GM21723 (cell line): ENCODE measurements around the gene SDK1.

ENCODE experiments used
- ATAC-seq: cut with Tn5 transposase; IDR thresholded peaks from one replicate; pipeline ENCODE4 v1.9.1; 2021; ENCODE audit warnings: mild to moderate bottlenecking, moderate library complexity; ENCODE audit not compliant: unreplicated experiment

Gene SDK1

DNA sequence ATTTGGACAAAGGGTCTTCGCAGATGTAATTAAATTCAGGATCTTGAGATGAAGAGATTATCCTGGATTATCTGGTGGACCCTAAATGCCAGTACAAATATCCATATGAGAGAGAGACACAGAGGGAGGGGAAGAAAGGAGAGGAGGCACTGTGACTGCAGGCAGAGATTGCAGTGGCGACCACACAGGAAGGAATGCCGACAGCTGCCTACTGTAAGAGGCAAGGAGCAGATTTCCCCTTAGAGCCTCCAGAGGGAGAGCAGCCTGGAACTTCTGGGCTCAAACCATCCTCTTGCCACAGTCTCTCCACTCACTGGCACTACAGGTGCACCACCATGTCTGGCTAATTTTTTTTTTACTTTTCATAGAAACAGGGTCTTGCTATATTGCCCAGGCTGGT, 152.3 kb downstream of the SDK1 start:
- no peak for ATAC-seq

DNA sequence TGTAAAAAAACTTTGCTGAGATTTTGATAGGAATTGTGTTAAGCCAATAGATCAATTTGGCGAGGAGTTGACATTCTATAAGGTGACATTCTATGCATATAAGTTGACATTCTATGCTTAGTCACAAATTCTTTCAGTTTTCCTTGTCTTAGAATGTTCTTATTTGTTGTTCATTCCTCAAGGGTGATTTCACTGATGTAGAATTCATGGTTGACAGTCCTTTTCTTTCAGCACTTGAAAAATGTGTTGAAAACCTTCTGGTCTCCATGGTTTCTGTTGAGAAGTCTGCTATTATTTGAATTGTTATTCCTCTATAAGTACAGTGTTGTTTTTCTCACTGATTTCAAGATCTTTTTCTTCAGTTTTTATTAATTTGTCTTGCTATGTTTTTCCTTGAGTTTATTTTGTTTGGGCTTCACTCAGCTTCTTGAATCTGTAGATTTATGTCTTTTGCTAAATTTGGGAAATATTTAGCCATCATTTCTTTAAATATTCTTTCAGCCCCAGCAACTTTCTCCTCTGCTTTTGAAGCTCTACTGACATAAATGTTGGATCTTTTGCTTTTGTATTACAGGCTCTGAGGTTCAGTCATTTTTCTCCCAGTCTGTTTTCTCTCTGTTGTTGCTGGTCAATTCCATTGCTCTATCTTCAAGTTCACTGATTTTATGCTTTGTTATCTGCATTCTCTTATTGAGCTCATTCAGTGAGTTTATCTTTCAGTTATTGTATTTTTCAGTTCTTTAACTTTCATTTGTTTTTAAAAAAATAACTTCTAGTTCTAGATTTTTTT, 154.9 kb downstream of the SDK1 start:
- no peak for ATAC-seq

DNA sequence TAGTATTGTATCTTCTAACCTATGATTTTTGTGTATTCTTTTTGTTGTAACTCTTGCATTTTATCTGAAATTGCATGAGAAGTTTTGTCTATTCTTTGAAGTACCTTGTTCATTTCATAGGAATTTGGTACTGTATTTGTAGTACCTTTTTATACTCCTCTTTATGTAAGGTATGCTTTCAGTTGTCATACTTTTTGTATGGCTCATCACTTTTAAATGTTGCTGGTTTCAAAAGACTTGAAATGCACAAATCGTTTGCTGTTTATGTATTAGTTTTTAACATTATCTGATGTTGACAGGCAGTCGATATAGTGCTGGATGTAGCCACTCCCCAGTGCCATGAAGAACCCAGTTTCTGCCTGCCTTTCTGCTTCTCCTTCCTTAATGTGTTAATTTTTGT, 158.1 kb downstream of the SDK1 start:
- ATAC-seq, result no peak

DNA sequence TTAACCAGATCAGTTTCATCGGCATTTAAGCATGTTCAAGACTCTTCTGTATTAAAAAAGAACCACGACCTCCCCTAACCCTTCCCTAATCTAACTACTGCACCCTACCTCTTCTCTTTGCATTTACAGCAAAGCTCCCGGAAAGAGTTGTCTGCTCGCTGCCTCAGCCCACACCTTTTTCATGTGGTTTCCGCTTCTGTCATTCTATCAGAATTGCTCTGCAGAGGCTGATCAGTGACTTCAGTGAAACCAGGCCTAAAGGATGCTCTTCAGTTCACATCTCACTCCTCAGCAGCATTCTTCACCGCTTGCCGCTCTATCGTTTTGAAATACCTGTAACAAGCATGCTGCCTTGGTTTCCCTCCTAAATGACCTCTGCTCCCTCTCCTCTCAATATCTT, 160.9 kb downstream of the SDK1 start:
- no peak for ATAC-seq

DNA sequence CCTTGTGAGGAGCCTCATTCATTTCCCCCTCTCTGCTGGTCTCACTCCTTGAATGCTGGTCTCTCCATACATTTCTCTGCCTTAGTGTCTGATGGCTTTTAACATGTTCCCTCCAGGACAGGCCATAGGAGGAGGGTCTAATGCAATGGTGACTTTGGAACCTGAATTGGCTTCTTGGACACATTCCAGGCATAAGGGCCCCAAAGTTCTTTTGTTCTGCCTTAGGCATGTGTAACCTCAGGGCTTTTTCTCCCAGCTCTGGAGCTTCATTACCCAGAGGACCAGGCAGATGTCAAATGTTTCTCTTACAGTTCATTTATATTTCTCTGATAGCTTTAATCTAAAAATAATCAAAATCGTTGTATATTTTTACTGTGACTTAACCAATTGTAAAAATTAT, 162.6 kb downstream of the SDK1 start:
- no peak for ATAC-seq

DNA sequence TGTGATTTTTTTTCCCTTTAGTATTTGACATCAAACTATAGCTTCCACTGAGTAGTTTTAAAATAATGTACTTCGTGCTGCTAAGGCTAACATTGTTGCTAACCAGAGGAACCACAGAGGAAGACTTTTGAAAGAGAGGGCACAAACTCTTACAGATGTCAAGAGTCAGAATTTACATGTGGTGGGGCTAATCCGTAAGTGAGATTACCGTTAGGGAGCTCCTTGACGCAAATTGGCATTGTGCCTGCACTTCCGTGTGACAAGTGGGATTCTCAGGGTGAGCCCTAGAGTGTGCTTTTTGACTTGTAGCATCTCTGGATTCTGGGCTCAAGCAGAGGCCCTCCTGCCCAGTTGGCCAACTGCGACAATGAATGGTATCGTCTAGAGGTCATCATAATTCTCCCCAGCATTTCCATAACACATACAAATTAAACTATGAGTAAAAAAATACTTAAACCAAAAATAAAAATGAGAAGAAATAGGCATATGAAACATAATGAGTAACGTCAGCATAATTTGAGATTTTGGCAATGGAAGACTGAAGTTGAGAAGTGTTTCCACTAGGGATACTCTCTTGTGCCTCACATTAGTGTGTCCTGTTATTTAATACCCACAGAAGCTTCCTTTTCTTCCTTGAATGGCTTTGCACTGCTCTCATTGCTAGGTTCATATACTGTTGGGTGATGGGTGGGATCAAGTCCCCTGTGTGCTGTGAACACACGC, 164.0 kb downstream of the SDK1 start:
- ATAC-seq, result no peak

DNA sequence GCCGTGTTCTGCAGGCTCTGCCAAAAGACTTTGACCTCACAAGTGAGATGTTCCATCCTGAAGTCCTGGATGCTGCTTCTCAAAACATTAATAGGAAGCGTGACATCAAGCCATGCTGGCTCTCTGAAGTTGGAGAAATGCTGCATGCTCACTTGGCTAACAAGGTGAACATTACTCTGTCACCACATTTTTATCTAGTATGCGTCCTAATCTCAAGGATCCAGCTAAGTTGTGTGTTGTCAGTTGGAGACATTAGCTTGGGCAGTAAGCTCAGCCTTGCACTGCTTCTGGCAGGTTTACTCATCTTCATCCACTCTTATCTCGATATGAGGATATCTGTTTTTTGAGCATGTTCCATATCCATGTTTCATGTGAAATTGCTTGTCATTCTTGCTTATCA, 165.2 kb downstream of the SDK1 start:
- no peak for ATAC-seq

DNA sequence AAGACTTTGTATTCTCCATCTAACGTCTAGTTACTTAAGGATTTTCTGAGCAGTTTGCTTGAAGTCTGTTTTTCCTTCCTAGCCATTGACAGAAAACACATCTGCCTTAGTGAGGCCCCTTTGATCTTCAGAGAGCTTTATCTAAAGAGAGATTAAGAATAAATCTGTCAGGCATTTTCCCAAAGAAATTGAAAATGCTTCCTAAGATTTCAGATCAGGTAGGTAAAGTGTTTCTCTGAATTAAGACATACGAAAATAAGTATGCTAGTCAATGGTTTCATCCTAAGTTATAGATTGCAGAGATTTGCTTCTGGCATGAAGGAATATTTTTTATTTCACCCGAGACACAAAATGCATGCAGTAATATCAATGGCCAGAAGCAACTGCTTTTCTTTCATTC, 168.6 kb downstream of the SDK1 start:
- ATAC-seq, result no peak

DNA sequence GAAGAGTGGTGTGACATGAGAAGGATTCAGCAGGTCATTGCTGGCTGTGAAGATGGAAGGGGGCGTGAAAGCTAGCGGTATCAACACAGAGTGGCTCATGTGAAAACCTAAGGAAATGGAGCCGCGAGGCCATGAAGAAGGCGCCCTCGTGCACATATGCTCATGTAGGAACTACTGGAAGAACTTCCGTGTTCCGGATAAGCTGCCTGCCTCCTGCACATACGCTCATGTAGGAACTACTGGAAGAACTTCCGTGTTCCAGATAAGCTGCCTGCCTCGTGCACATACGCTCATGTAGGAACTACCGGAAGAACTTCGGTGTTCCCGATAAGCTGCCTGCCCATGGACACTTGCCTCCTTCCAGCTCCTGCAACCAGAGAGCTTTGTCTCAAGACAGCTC, 179.1 kb downstream of the SDK1 start:
- ATAC-seq, result no peak

DNA sequence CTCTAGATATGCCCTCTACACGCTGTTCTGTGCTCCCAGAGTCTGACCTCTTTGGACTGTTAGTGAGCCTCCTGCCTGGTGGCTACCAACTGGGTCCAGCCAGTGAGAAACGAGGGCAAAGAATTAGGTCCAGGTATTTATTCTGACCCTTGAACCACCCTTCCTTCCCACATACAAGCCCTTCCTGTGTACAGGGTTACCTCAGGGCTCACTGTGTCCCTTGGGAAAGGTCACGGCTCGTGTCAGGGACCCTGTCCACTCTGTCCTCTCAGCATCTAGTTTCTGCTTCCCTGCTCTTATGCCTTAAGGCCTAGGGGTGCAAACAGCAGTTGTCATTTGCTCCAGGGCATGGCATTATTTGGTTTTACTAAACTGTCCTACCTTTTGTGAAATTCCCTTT, 180.4 kb downstream of the SDK1 start:
- ATAC-seq, result no peak

DNA sequence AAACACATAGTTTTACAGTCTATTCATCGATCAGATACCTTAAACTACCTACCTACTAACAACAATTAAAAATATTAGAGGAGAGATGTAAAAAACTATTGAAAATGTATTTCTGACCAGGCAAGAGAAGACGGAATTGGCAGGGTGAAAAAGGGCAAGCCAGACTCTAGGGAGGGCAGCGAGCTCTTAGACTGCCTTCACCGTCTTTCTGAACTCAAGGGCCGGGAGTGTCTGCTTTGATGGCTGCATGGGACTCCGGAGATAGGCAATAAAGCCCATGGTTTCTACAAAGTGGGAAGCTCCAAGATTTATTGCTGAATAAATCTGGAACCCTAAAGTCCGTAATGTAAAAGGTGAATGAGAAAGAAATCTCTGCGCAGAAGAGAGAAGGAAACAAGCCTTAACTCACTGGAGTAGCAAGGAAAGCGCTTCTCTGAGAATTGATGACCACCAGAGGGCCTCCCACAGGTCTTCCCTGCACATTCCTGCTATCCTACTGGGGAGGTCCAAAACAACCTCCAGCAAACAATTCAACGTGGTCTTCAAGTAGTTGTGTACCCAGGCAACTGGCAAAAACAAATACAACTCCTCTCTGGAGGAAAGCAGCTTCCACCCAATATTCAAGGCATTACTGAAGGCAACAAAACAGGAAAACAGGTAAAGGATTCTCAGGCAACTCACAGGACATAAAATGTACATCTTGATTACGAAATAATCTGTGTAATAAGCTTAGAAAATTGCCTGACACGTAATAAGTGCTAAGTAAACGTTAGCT, 181.3 kb downstream of the SDK1 start:
- no peak for ATAC-seq

DNA sequence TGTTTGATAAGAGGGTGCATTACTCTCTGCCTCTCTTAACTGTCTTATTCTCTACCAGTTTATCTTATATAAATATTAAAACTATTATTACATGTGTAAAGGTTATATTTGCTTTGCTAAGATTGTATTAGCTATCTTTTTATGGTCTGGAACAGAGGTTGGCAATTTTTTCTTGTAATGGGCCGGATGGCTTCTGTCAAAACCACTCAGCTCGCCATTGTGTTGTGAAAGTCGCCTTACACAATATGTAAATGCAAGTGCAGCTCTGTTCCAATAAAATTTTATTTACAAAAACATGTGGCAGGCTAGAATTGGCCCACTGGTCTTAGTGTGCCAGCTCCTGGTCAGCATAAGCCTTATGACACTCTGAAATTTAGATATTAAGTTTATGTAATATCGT, 185.8 kb downstream of the SDK1 start:
- ATAC-seq, result no peak

DNA sequence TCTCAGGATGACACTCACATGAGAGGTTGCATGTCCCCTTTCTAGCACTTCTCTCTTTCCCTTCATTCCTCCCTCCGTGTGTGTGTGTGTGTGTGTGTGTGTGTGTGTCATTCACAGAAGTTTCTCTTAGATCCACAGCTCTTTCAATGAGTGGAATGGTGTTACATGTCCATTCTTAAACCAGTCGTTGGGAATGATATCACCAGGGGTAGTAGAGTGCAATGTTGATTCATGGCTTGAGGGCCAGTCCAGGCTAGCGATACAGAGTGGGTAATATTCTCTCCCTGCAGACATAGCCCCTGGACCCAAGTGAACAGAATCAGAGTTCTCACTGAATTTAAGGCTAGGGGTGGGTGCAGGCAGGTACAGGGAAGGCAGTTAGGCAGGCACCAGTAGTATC, 187.8 kb downstream of the SDK1 start:
- no peak for ATAC-seq

DNA sequence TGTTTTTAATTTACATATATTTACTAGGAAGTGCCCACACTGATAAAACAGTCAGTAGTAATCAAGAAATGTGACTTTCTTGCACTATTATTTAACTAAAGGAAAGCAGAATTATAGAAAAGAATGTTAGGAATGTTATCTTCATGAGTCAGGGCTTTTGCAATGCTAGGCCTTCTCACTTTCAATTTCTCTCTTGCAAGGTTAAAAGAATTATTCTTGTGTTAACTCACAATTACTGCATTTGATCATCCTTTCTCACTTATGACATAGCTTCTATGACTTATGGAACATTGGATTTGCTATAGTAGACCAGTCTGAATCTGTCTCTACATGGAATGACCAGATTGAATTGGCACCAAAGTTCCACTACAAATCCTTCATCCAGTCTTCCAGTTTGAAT, 192.4 kb downstream of the SDK1 start:
- no peak for ATAC-seq

DNA sequence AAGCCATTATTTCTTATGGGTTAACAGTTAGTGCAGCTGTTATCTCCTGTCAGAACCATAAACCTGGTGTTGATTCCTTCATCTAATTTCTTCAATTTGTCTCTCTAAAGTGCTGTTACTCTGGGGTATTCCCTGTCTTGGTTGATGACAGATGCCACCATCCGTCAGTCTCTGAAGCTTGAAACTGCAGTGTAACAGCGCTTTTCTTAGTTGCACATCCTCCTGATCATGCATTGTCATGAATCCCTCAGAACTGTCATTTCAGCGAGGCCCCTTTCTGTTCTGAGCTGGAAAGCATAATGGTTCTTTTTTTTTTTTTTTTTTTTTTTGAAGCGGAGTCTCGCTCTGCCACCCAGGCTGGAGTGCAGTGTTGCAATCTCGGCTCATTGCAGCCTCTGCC, 193.9 kb downstream of the SDK1 start:
- ATAC-seq, result no peak

DNA sequence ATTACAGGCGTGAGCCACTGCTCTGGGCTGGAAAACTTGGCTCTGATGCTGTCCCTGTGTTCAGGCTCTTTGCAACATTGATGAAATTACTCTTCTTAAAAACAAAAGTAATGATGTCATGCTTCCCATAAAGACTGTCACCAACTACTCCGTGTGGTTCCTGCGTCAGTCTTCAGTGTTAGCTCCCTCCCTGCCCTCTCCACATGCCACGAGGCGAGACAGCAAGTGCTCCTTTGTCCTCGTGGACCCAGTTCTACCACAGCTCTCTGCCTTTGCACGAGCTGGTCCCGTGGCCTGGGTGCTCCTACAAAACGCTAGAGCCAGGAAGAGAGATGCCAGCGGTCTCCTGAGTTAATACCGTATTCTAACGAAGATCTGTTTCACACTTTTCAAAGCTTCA, 194.5 kb downstream of the SDK1 start:
- ATAC-seq, result no peak

DNA sequence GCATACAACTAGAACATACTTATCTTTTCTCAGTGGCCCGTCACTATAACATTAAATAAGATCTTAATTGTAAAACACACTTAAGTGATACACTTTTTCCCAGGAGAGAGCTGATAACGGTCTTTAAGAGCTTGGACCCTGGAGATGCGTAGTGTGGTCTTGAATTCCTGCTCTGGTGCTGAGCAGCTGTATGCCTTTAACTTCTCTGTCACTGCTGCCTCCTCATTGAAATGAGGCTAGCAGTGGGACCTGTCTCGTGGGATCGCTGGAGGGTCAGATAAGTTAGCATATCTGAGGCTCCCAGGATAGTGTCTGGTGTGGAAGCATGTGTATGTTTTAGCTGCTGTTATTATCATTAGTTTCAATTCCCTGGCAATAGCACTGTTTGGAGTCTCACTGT, 194.9 kb downstream of the SDK1 start:
- no peak for ATAC-seq

DNA sequence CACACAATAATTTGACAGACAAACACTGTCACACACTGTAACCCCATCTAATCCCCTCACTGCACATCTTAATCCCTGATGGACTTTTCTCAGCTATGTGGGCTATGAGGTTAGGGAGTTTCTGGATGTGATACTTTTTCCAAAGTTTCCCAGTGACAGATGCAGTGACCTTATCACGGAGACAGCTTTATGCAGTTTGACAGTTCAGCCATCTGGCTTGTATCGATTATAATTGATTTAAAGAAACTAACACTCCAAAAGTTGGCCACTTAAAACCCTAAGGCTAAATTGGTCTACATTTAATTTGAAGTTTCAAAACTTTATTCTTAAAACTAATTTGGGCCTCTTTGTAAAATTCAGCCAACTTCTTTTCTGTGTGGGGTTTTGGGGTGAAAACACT, 196.7 kb downstream of the SDK1 start:
- ATAC-seq, result no peak

DNA sequence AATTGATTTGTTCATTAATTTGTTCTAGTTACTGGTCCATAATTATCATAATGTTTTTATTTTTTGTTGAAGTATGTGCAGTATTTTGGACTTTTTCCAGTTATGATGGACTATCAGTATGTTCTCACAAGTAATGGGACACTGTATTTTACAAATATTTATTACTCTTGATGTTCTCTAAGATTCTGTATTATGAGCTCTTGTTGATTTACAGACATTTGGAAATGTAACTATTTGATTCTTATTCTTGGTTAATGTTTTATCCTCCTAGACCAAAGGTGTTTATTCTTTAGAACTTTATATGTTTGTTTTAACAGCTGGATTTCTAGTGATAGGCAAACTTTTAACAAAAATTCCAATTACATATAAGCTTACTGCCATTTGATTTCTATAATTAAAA, 200.6 kb downstream of the SDK1 start:
- ATAC-seq, result no peak

DNA sequence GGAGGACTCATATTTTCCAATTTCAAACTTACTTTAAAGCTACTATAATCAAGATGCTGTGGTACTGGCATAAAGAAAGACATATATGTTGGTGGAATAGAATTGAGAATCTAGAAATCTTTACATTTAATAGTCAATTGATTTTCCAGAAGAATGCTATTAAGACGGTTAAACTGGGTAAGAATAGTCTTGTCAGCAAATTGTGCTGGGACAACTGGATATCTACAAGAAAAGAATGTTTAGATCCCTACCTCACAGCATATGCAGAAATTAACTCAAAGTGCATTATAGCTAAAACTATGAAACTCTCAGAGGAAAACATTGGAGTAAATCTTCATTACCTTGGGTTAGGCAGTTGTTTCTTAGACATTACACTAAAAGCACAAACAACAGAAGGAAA, 203.3 kb downstream of the SDK1 start:
- no peak for ATAC-seq

DNA sequence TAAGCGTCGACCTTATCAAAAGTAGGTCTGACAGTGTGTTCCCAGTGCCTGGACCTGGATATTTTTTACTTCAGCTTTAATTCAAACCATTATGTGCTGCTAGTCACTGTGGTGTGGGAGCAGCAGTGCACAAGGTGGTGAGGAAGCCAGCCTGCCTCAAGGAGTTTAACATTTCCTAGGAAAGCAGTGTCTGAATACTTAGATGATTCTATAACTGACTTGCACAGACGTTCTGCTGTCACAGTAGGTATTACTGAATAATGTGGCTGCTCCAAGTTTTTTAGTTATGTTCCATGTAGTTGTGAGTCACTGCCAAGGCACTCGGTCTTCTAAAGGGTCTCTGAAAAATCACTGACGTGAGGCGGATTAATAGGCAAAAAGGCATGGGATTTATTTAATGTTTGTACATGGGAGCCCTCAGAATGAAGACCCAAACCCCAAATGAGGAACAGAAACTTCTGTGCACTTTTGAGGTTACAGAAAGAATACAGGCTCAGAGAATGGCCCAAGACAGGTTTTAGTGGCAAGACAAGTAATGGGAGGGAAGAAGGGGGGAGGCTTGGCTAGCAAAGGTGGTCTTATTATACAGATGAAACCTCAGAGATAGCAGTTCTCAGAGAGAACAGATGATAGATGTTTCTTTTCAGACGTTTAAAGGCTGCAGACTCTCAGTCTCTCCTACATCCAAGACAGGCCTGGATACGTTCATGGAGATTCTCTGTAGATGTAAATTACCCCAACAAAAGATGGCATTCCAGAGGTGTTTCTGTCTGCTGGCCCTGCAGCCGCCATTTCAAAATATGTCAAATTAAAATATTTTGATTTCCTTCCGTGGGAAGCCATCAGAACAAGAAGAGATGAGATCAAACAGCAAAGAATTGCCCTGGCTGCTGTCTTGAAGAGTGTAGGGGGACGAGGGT, 209.3 kb downstream of the SDK1 start:
- no peak for ATAC-seq
